Stimulated activated CD8-positive, alpha-beta memory T cell treated with anti-CD3 and anti-CD28 coated beads, Interleukin-12 subunit alpha, Interleukin-12 subunit beta, amount 100 ng/mL, for 4 hours (primary cell): ENCODE results near the gene MVD.
A peak's percentile ranks its signal among the peaks of the same experiment; 100 is the strongest.
"Not testable (repeated sequence)": the region's sequence is repeated elsewhere in the genome, so short reads cannot be mapped to it uniquely, and the experiment has no call there.

Experiments
- DNase-seq: peaks from one replicate; pipeline ENCODE4 v3.0.0-alpha.2; 2020; ENCODE audit warnings: low read depth

Gene MVD

GRCh38 chr16:88624481-88624880 is 38.4 kb downstream of the MVD start:
- no peak for DNase-seq

GRCh38 chr16:88623858-88624257 is 39.0 kb downstream of the MVD start:
- DNase-seq, result no peak

- no peak for DNase-seq
Measured at GRCh38 chr16:88622866-88623265, 40.0 kb downstream of the MVD start.

- DNase-seq, result no peak
Measured at GRCh38 chr16:88622125-88622524, 40.8 kb downstream of the MVD start.

GRCh38 chr16:88619859-88620815 is 42.8 kb downstream of the MVD start:
- peak; percentile 55 for DNase-seq

- DNase-seq, result no peak
Measured at GRCh38 chr16:88618956-88619667, 43.8 kb downstream of the MVD start.

- DNase-seq, result no peak
Measured at GRCh38 chr16:88618182-88618955, 44.5 kb downstream of the MVD start.

- no peak for DNase-seq
Measured at GRCh38 chr16:88617268-88618031, 45.4 kb downstream of the MVD start.

GRCh38 chr16:88616736-88617135 is 46.2 kb downstream of the MVD start:
- no peak for DNase-seq

GRCh38 chr16:88616320-88616719 is 46.6 kb downstream of the MVD start:
- DNase-seq, result no peak

- DNase-seq, result no peak
Measured at GRCh38 chr16:88614818-88615580, 47.9 kb downstream of the MVD start.

GRCh38 chr16:88613911-88614817 is 48.7 kb downstream of the MVD start:
- DNase-seq, result no peak

GRCh38 chr16:88613293-88613692 is 49.6 kb downstream of the MVD start:
- DNase-seq, result no peak

GRCh38 chr16:88610909-88611812 is 51.7 kb downstream of the MVD start:
- DNase-seq, result no peak

GRCh38 chr16:88610080-88610479 is 52.8 kb downstream of the MVD start:
- DNase-seq, result no peak

- DNase-seq, result not testable (repeated sequence)
Measured at GRCh38 chr16:88609426-88609825, 53.5 kb downstream of the MVD start.

GRCh38 chr16:88608076-88608475 is 54.8 kb downstream of the MVD start:
- no peak for DNase-seq

- no peak for DNase-seq
Measured at GRCh38 chr16:88606148-88606757, 56.6 kb downstream of the MVD start.
